GM18526 (cell line): ENCODE measurements around the gene CLASP1.

Experiments
- POLR2A ChIP-seq: IDR thresholded peaks from 3 replicates; pipeline ENCODE4 v1.6.1; 2011; ENCODE audit not compliant: insufficient read length; ENCODE audit errors: extremely low read depth

Gene CLASP1

GRCh38 chr2:121486191-121486790, 163.0 kb downstream of the CLASP1 start:
- no peak for TF ChIP-seq POLR2A

- TF ChIP-seq POLR2A, result no peak
Measured at GRCh38 chr2:121485039-121485438, 164.2 kb downstream of the CLASP1 start.

DNA sequence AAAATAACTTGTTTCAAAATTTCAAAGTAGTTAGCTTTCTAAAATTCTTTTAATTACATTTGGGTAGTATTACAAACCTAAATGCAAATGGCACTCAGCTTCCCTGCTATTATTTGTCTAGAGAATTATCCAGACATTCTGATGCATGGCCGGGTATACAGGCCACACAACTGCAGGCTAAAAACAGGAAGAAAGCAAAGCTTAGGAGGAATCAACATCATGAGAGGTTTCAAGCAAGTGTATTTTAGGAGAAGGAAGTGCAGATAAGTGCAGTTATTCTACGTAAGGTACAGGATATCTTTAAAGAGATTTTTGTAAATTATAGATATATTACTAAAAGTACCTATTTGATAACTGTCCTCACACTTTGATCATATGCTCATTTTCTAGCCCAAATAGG, 165.4 kb downstream of the CLASP1 start:
- no peak for TF ChIP-seq POLR2A

DNA sequence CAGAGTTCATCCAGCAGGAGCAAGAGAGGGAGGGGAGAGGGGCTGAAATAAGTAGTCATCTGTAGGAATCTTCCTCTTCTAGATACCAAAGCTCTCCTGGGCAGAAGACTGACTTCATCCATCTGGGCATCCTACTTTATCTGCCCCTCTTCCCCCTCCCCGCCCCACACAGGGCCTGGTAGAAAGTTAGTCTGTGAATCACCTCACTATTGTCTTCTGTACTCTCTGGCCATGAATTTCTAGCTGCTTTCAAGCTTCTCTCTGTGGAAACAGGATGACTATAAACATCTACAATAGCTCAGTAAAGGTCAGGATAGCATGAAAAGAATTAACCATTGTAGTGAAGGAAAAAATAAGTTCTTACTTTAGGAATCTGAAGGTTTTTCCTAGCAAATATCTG, 166.2 kb downstream of the CLASP1 start:
- TF ChIP-seq POLR2A, result no peak

DNA sequence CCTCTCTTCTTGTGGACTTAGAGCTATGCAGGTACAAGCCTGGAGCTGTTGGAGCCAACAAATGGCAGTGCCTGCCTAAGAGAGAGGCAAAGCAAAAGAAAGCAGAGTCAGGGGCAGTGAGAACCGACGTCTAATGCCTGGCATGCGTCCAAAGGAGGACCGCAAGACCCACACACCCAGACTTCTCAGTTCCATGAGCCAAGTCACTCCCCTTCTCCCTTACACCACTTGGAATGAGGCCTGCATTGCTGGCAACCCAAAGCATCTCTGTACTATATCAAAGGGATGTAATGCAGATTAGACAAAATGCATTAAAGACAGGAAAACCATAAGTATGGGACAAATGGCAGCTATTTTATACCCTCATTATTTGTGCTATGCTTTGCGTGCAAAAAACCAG, 168.4 kb downstream of the CLASP1 start:
- TF ChIP-seq POLR2A, result no peak

GRCh38 chr2:121479882-121480522, 169.3 kb downstream of the CLASP1 start:
- TF ChIP-seq POLR2A, result no peak

- TF ChIP-seq POLR2A, result no peak
Measured at GRCh38 chr2:121478996-121479745, 170.1 kb downstream of the CLASP1 start.

- TF ChIP-seq POLR2A, result no peak
Measured at GRCh38 chr2:121476684-121477083, 172.6 kb downstream of the CLASP1 start.

DNA sequence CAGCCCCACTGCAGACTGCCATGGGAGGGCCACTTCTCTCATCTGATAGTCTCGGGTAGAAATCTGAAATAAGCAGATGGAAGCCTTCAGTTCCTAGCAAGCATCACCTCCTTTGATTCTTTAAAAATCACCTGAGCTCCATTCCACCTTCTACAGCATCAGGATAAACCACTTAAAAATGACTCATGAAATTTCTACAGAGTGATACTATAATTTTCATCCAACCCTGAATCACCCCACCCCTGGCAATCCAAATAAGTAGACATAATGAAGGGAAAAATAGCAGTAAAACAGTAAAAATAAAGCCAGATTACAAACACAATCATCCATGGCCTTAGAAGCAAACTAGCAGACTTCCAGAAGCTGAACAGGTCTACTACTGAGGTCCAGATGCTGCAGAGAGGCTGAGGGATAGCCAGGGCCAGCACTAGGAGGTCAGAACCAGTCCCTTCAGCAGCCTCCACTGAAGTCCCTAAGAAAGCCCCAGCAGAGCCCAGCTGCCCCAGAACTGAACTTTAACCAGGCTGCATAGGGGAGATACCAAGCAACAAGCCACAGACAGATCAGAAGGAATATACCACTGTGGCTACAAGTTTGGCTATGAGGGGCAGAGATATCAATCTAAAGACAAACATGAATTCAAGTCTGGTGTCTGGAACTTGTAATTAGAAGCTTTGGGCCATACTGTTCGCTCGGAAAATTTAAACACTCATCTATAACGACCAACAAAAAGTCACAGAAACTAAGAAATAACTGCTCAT, 173.3 kb downstream of the CLASP1 start:
- TF ChIP-seq POLR2A, result no peak

DNA sequence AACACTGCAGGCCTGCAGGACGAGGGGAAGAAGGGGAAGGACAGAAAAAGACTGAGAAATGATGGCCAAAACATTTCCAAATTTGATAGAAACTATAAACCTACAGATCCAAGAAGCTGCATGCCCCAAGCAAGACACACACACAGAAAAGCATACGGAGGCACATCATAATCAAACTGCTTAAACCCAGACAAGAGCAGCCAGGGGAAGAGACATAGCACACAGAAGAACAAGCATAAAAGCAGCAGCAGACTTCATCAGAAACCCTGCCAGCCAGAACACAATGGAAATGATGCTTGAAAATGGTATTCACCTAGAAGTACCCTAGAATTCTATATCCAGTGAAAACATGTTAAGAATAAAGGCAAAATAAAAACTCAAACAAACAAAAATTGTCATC, 175.8 kb downstream of the CLASP1 start:
- TF ChIP-seq POLR2A, result no peak

GRCh38 chr2:121472470-121472993, 176.7 kb downstream of the CLASP1 start:
- TF ChIP-seq POLR2A, result no peak

GRCh38 chr2:121471532-121472469, 177.5 kb downstream of the CLASP1 start:
- TF ChIP-seq POLR2A, result no peak

- TF ChIP-seq POLR2A, result no peak
Measured at GRCh38 chr2:121470917-121471316, 178.3 kb downstream of the CLASP1 start.

- TF ChIP-seq POLR2A, result no peak
Measured at GRCh38 chr2:121469356-121469755, 179.9 kb downstream of the CLASP1 start.
